Lung microvascular endothelial cell (primary cell): ENCODE results near the gene SHROOM3. TPM values are rescaled to one million over a fixed set of nuclear protein-coding genes. Genes with fewer than 3 reads are reported as not detected.
A peak's percentile ranks its signal among the peaks of the same experiment; 100 is the strongest.

Experiments
- DNase-seq, 2 donors: peaks; one replicate each; pipeline versions ENCODE4 v3.0.0 to v3.0.0-alpha.2; 2010; ENCODE audit warnings: low read depth in 2 of 2
- total RNA-seq: library from RNA; depleted of rRNA; stranded (reverse); fragments of >200 nt; gene quantifications from 2 replicates; pipeline ENCODE4 v1.2.1, GENCODE V29; 2014

The SHROOM3 gene
- total RNA-seq, 1 donor from 2014 or later, result under 0.01 TPM

- no peak for DNase-seq
Measured at GRCh38 chr4:76494243-76494642, 59.2 kb downstream of the SHROOM3 start.

- no peak for DNase-seq
Measured at GRCh38 chr4:76494871-76495590, 60.0 kb downstream of the SHROOM3 start.

- no peak for DNase-seq
Measured at GRCh38 chr4:76498550-76498949, 63.5 kb downstream of the SHROOM3 start.

- DNase-seq, result no peak
Measured at GRCh38 chr4:76499461-76499860, 64.4 kb downstream of the SHROOM3 start.

DNA sequence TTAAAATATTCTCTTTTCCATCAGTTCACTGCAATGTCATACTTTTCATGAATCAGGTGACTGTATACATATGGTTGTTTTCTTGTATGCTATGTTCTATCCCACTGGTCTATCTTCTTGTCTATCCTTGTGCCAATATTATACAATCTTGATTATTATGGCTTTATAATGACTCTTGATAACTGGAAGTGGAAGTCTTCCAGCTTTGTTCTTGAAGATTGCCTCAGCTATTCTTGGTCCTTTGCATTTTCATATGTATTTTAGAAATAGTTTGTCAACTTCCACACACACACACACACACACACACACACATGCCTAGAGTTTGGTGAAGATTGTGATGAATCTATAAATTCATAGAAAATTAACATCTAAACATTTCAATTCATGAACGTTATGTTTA is 67.9 kb downstream of the SHROOM3 start:
- no peak for DNase-seq

DNA sequence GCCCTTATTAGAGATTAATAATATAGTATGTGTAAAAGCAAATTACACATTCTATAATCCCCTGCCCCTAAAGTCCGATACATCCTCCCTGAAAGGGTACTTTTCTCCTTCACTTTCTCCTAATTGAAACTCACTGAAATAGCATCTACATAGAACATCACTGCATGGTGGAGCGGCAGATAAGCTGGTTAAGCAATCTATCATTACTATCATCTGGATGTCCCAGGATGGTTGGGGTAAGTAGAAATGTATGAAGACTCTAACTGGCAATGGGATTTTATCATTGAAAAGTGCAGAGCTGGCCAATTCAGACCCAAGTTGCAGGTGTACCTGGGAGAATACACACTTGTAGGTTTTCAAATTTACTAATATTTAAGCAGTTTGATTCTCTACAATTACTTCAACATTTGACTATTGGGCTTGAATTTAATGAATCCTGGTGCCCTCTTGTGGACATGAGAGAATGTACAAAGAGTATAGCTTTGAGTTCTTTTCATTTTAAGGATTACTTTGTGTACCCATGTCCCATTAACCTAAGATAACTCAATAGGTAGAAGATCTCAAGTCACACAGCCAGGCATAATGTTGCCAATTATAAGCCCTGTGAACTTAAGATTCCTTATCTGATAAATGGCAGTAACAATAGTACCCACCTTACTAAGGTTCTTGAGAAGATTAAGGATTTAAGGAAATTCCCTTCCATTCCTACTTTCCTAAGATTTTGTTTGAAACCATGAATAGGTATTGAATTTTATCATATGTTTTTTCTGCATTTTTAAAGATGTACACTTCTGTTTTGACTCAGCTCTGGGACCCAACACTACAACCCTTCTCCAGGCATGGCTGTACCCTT is 69.8 kb downstream of the SHROOM3 start:
- peak; percentile 55 to 70 for DNase-seq

GRCh38 chr4:76511947-76512346 is 76.9 kb downstream of the SHROOM3 start:
- no peak for DNase-seq

DNA sequence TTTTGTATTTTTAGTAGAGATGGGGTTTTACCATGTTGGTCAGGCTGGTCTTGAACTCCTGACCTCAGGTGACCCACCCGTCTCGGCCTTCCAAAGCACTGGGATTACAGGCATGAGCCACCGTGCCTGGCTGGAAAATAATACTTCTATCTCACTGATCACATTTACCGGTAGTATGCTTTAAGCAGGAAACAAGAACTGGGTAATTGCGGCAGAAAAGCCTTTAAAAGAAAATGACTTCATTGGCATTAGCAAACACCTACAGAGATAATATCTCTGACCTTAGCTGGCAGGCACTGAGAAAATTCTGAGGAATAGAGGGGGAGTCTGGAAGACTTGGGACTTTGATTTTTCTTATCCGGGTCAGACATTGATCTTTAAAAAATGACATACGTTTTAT is 78.5 kb downstream of the SHROOM3 start:
- no peak for DNase-seq

GRCh38 chr4:76514087-76514486 is 79.1 kb downstream of the SHROOM3 start:
- DNase-seq, result no peak

GRCh38 chr4:76515975-76516843 is 81.2 kb downstream of the SHROOM3 start:
- DNase-seq, result no peak

GRCh38 chr4:76518241-76518640 is 83.2 kb downstream of the SHROOM3 start:
- no peak for DNase-seq

DNA sequence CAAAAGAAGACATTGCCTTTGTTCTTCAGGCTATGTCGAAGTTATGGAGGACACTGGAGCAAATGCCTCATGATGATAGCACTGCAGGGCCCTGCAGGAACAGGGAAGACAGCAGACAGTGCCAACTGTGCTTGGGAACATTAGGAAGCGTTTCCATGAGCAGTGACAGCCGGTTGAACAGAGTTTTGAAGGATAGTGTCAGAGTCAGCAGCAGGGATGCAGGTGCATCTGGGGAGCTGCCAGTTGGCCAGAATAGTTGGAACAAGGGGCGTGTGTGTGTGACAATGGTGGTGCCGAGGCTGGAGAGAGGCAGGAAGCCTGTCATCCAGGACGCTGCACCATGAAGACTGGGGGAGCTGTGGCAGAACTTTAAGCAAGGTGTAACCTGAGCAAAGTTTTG is 88.6 kb downstream of the SHROOM3 start:
- DNase-seq, result no peak

DNA sequence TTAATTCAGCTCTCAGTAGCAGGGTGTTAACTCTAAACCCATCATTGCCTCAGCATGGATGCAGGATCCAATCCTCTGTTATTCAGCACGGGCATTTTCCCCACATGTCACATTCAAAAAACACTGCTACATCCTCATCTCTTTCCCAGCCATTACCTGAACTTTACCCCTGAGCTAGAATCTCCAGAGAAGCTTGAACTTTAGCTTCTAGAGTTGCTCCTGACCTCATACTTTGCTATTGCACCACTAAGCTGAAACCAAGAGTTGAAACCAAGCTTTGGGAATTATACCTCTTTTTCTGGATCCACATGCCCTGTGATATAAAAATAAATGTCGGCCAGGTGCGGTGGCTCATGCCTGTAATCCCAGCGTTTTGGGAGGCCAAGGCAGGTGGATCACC is 90.7 kb downstream of the SHROOM3 start:
- no peak for DNase-seq

GRCh38 chr4:76526585-76526990 is 91.6 kb downstream of the SHROOM3 start:
- no peak for DNase-seq

DNA sequence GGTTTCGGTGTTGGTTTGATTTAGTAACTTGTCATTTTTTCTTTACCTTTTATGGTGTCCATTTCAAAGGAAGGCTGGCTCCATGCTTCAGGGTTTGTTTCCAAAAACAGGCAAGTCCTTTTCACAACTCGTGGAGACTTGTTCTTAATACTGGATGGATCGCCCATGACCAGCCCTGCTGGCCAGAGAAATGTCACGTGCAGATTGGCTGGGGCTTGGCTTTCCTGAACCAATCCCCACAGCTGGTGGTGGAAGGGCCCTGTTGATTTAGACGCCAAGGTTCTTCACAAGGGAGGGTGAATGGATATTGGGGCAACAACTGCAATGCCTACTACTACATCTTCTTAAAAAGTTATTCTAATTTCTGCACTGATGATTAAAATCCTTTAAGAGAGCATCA is 92.6 kb downstream of the SHROOM3 start:
- no peak for DNase-seq

DNA sequence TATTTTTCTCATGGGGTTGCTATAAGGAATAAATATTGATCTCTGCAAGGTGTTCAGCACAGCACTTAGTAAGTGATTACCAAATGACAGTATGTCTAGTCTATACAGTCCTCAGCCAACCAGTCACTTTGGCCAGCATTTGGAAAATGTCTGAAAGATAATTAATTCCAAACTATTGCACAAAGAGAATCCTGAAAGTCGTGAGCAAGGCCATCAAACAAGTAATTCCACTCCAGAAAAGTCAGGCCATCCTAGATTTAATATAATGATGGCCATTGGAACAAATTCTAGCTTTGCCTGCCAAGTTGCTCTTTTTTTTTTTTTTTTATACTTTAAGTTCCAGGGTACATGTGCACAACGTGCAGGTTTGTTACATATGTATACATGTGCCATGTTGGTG is 96.6 kb downstream of the SHROOM3 start:
- no peak for DNase-seq

DNA sequence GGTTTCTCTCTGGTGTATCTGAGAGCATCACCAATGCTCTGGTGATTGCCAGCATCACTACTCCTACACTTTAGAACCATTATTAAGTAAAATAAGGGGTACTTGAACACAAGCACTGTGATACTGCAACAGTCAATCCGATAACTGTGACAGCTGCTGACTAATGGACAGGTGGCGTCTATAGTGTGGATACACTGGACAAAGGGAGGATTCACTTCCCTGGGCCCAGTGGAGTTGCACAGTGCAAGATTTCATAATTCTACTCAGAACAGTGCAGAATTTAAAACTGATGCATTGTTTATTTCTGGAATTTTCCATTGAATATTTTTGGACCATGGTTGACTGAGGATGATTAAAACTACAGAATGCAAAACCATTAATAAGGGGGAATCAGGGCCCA is 97.8 kb downstream of the SHROOM3 start:
- no peak for DNase-seq

DNA sequence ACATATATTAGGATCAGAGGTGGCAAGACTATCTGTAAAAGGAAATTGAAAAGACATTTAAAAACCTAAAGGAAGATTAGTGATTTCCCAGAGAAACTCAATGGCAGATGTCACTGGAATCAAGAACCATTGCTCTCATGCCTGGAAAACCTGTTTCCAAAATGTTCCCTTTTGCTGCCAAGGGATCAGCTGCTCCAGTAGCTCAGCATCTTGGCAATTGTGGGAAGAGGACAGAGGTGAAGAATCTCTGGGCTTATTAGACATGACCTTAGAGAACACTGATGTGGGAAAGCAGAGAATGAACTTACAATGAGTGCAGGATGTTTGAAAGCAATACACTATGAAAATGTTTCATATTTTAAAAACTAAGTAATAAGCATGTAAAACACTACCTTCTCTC is 98.3 kb downstream of the SHROOM3 start:
- DNase-seq, result no peak

DNA sequence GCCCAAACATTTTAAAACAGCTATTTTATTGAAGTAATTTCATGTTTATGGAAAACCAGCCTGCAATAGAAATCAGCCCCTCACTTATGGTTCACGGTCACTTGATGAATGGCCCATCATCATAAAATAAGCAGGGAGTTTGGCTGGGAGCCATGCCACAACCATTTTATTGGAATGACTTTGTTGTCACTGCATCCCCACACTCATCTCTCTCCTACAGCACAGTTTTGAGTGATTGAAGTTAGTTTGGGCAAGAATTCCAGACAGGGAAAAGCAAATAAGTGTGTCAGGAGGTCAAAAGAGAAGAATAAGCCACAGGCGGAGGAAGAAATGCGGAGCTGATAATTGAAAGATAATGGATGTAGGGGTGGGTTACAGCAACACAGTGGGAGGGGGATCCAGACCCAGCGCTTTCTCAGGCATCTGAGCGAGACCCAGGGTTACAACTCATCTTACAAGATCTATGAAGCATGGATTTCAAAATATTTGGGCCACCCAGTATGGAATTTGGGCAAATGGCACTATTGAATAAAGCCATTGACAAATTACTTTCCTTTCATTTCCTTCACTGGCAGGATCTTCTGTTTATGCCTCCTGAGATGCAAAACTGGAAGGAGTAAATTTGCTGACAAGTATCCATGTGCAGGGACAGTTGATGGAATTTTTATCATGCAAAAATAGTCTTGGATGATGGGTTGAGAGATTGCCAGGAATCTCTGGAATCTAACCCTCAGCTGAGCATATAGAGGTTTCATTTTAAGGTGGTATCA is 100.8 kb downstream of the SHROOM3 start:
- DNase-seq, result peak in 1 of 2 donors; percentile 4

DNA sequence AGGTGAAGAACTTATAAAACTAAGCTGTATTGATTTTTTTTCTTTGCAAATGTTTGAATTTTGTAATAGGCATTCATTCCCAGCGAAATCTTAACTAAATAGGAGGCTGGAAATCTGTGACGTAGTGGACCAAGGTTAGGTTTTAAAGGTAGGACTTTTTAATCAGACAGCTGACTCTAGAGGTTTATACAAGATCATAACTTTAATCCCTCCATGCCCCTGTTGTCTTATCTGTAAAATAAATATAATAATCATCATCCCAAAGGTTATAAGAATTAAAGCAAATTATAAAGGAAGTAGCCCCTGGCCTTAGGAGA is 101.3 kb downstream of the SHROOM3 start:
- DNase-seq, result no peak

GRCh38 chr4:76538296-76538695 is 103.3 kb downstream of the SHROOM3 start:
- DNase-seq, result no peak
